Small intestine (tissue), 7 donors: Measurements from ENCODE around the gene CAD. TPM values are rescaled to one million over a fixed set of nuclear protein-coding genes. Genes with fewer than 3 reads are reported as not detected.
"Not testable (repeated sequence)": the region's sequence is repeated elsewhere in the genome, so short reads cannot be mapped to it uniquely, and the experiment has no call there.

ENCODE experiments used
- DNase-seq, 2 donors: peaks; one replicate each; pipeline versions ENCODE4 v3.0.0 to v3.0.0-alpha.2; 2013
- FAIRE-seq: peaks from 2 replicates; lab custom pipeline; 2012; peaks lifted over from hg19 to GRCh38; lab: Jason Lieb, UNC
- H3K27ac ChIP-seq, 3 donors: one replicate each; pipeline ENCODE4 v1.5.1; 2013; ENCODE audit warnings: low read length in 2 of 3, mild to moderate bottlenecking in 2 of 3, control low read depth in 1 of 3, inconsistent platforms in 1 of 3, low read depth in 1 of 3, moderate library complexity in 1 of 3
- H3K27me3 ChIP-seq, 3 donors: one replicate each; pipeline ENCODE4 v1.6.1; 2013; ENCODE audit warnings: low read length in 3 of 3, inconsistent platforms in 1 of 3; ENCODE audit not compliant: control insufficient read depth in 3 of 3, insufficient read depth in 3 of 3
- H3K36me3 ChIP-seq, 3 donors: one replicate each; pipeline ENCODE4 v1.6.1; 2013; ENCODE audit warnings: low read length in 3 of 3, inconsistent platforms in 1 of 3, low read depth in 1 of 3, mild to moderate bottlenecking in 1 of 3, moderate library complexity in 1 of 3; ENCODE audit not compliant: control insufficient read depth in 3 of 3, insufficient read depth in 2 of 3
- H3K4me1 ChIP-seq, 3 donors: one replicate each; pipeline ENCODE4 v1.6.1; 2013; ENCODE audit warnings: low read length in 2 of 3, inconsistent platforms in 1 of 3, low read depth in 1 of 3, mild to moderate bottlenecking in 1 of 3, moderate library complexity in 1 of 3; ENCODE audit not compliant: control insufficient read depth in 3 of 3, insufficient read depth in 2 of 3
- H3K4me3 ChIP-seq, 3 donors: one replicate each; pipeline ENCODE4 v1.5.1; 2013; ENCODE audit warnings: low read length in 3 of 3, control low read depth in 1 of 3, inconsistent platforms in 1 of 3, low read depth in 1 of 3, mild to moderate bottlenecking in 1 of 3, moderate library complexity in 1 of 3
- H3K9me3 ChIP-seq, 2 donors: one replicate each; pipeline ENCODE4 v1.6.1; 2013; ENCODE audit warnings: low read depth in 1 of 2, low read length in 1 of 2; ENCODE audit not compliant: control insufficient read depth in 2 of 2, insufficient read depth in 1 of 2
- WGBS, 3 donors: extraction: QIAGEN DNeasy Blood & Tissue Kit; methylation state at CpG; one replicate each; pipeline ENCODE4 v1.1.7; 2013; 5-methylcytosine and 5-hydroxymethylcytosine counted together
- polyA plus RNA-seq, 4 donors: library from polyadenylated mRNA; stranded (reverse) in 3 of 4; unstranded in 1 of 4; fragments of 200-250 nt in 3 of 4; fragments of 120-200 nt in 1 of 4; gene quantifications; one replicate each; pipeline versions ENCODE4 v1.2.1 to v1.2.3, GENCODE V29; 2013
- donor health status: healthy with polysubstance abuse.
- donor health status: control.
- donor health status: control.
- donor health status: Bipolar disorder and iron deficiency.
- donor health status: healthy.

CAD gene
- polyA plus RNA-seq, 4 donors, result 8.6 to 31.6 (median 15.2) TPM

- H3K27ac ChIP-seq, result no peak overlapping the region
- no peak for FAIRE-seq
- H3K4me1 ChIP-seq, result no peaks in the 10 kb centered on the region
- no peaks in the 10 kb centered on the region for H3K9me3 ChIP-seq
- H3K4me3 ChIP-seq, result no peak overlapping the region
- WGBS, 3 donors, result 81 to 84% (median 83%) methylated on average over 3 of the region's 3 CpGs
- H3K36me3 ChIP-seq, result no peaks in the 10 kb centered on the region
- peaks cover 0 to 65% (median 4%) of the 10 kb centered on the region in 3 donors for H3K27me3 ChIP-seq
- DNase-seq, result no peak
Observed at GRCh38 chr2:27270131-27270530, 53.0 kb downstream of the CAD start.

- FAIRE-seq (no peak), DNase-seq (no peak)
- 46 to 60% (median 54%) methylated on average over 2 of the region's 2 CpGs for WGBS, 3 donors
- Histone ChIP-seq H3K4me3 (no peak overlapping the region), H3K27me3 (peaks cover 0 to 63% (median 2%) of the 10 kb centered on the region in 3 donors), H3K4me1 (no peaks in the 10 kb centered on the region), H3K9me3 (no peaks in the 10 kb centered on the region), H3K27ac (no peak overlapping the region), H3K36me3 (no peaks in the 10 kb centered on the region)
Observed at GRCh38 chr2:27270670-27271069, 53.5 kb downstream of the CAD start.

DNA sequence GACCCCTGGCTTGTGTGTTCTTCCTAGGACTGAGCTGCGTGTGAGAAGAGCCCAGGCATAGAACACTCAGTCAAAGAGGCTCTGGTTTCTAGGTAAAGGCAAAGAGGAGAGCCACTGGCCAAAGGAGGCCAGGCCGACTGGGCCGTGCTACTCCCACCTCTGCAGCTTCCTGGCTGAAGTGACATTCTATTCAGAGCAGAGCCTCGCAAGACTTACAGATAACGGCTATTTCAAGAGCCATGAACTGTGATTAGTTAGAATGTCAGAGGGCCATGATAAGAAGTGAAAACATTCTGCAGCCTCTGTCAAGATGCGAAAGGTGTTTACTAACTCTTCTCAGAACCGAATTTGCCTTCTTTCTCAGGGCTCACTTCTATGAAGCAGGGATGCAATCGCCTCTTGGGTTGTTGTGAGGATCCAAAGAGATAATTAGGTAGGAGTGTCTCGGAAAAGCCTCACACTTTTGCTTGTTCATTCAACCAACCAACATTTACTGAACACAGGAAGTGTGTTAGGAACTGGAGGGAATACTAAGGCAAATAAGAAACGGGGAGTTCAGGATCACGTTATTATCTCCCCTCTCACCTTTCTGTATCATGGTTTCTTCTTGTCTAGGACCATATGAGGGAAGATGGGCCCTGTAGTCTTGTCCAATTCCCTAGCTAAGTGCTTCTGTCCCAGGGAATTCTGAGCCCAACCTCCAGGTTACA is 54.6 kb downstream of the CAD start:
- FAIRE-seq (no peak), DNase-seq (no peak)
- no peaks in the 10 kb centered on the region for H3K4me1 ChIP-seq
- H3K4me3 ChIP-seq, result no peak overlapping the region
- H3K27me3 ChIP-seq, result peaks cover 0 to 55% (median 0%) of the 10 kb centered on the region in 3 donors
- 40 to 52% (median 51%) methylated on average over 11 of the region's 11 CpGs for WGBS, 3 donors
- no peaks in the 10 kb centered on the region for H3K9me3 ChIP-seq
- no peak overlapping the region for H3K27ac ChIP-seq
- H3K36me3 ChIP-seq, result no peaks in the 10 kb centered on the region

DNA sequence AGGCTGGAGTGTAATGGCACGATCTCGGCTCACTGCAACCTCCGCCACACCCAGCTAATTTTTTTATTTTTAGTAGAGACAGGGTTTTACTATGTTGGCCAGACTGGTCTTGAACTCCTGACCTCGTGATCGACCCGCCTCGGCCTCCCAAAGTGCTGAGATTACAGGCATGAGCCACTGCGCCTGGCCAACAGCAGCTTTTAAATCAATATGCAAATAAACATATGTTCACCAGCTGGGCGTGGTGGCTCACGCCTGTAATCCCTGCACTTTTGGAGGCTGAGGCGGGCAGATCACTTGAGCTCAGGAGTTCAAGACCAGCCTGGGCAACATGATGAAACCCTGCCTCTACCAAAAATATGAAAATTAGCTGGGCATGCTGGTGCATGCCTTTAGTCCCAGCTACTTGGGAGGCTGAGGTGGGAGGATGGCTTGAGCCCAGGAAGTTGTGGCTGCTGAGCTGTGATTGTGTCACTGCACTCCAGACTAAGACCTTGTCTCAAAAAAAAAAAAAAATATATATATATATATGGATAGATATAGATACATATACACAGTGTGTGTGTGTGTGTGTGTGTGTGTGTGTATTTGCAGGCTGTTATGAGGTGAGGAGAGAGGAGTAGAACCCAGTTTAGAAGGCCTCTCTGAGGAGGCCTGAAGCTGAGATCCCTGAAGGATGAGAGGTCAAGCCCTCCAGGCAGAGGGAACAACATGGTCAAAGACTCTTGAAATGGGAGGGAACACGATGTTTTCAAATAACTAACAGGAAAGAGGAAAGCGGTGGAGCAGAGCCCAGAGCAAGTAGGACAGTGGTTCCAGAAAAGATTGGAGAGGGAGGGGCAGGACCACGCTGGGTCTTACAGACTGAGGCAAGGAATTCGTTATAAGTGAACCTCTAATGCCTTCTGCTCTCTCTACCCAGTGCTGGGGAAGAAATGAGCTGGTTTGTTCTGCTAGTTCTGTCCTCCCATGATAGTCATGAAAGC is 55.7 kb downstream of the CAD start:
- H3K36me3 ChIP-seq, FAIRE-seq, H3K27ac ChIP-seq, DNase-seq, H3K4me3 ChIP-seq, H3K9me3 ChIP-seq, H3K4me1 ChIP-seq: not testable (repeated sequence)
- peaks cover 0 to 53% (median 0%) of the 10 kb centered on the region in 3 donors for H3K27me3 ChIP-seq
- 40 to 62% (median 45%) methylated on average over 15 of the region's 15 CpGs for WGBS, 3 donors

DNA sequence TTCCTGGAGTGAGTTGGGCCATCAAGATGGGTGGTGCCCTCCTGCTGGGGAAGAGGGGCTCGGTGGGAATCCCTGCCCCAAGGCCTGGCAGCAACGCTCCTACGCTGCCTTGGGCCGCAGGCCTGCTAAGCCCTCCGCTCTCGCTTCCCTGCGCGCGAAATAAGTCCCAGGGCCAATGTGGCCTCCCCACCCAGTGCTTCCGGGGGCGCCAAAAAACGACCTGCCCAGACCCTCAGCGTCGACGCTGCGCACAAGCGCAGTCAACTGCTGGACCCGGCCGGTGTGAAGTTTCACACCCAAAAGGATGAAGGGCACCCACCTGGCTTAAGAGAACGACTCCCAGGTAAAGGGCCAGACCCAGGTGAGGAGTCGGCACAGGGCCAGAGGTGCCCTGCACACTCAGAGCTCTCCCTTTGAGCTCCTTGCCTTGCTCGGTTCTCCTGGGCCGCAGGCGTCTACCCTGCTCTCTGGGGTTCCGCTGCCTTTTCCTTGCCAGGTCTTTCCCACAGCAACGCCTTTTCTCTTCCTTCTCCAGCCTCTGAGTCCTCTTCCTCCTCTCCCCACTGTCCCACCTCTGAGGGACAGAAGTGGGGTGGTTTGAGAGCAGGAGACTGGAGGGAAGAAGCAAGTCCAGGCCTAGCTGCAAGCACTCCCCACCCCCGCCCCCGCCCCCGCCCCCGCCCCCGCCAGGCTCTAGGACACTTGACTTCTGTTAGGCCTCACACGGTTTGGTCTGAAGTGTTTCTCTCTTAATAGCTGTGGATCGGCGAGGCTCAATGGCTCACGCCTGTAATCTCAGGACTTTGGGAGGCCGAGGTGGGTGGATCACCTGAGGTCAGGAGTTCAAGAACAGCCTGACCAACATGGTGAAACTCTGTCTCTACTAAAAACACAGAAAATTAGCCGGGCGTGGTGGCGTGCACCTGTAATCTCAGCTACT is 58.3 kb downstream of the CAD start, which contains the start of gene DNAJC5G:
TSS of gene DNAJC5G (plus strand) at position 223 of the 940 bp plus-strand sequence. CDS start 1,296 bp downstream, outside the sequence.
- Histone ChIP-seq H3K4me1 (no peaks in the 10 kb centered on the region), H3K27ac (no peak within 1 kb of the TSS), H3K36me3 (no peaks in the 10 kb centered on the region), H3K4me3 (no peak within 1 kb of the TSS), H3K9me3 (no peaks in the 10 kb centered on the region), H3K27me3 (peaks cover 0 to 42% (median 0%) of the 10 kb centered on the region in 3 donors)
- 82% methylated on average over 37 to 39 of the region's 39 CpGs for WGBS, 3 donors
- FAIRE-seq, result no peak
- no peak for DNase-seq

DNA sequence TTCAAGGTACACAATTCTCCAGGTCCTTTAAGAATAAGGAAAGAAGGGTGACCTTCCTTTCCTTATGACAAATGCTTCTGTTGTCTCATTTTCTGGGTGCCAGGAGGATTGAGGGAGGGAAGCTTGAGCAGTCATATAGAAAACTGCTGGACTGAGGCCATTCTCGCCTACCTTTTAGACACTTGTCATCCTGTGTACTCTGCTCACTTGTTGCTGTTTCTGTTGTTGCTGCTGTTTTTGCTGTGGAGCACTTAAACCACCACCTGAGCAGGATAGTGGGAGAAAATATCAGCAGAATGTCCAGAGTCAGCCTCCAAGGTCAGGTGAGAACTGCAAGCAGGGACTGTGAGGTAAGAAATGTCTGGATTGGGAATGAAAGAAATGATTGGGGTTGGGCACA is 60.8 kb downstream of the CAD start:
- WGBS, 3 donors, result 50 to 75% (median 71%) methylated on average over 1 of the region's 1 CpG
- Histone ChIP-seq H3K9me3 (no peaks in the 10 kb centered on the region), H3K27me3 (peaks cover 0 to 34% (median 10%) of the 10 kb centered on the region in 3 donors), H3K36me3 (no peaks in the 10 kb centered on the region), H3K4me1 (no peaks in the 10 kb centered on the region), H3K27ac (no peak overlapping the region), H3K4me3 (no peak overlapping the region)
- FAIRE-seq (no peak), DNase-seq (no peak)

GRCh38 chr2:27280826-27281225 is 63.7 kb downstream of the CAD start:
- Histone ChIP-seq H3K9me3 (no peaks in the 10 kb centered on the region), H3K4me3 (no peak overlapping the region), H3K27me3 (peaks cover 0 to 42% (median 14%) of the 10 kb centered on the region in 3 donors), H3K27ac (no peak overlapping the region), H3K4me1 (no peaks in the 10 kb centered on the region), H3K36me3 (no peaks in the 10 kb centered on the region)
- 49 to 74% (median 54%) methylated on average over 3 of the region's 3 CpGs for WGBS, 3 donors
- no peak for DNase-seq
- no peak for FAIRE-seq
